ENCODE data around the gene CLEC16A.
"Not testable (repeated sequence)": the region's sequence is repeated elsewhere in the genome, so short reads cannot be mapped to it uniquely, and the experiment has no call there.

Gene CLEC16A

GRCh38 chr16:10939649-10940234 lies 4.6 kb upstream of the CLEC16A start:
- DNase-seq = no peak

- no peak for DNase-seq
Measured at GRCh38 chr16:10940501-10941079, 3.8 kb upstream of the CLEC16A start.

GRCh38 chr16:10941127-10941933 lies 3.0 kb upstream of the CLEC16A start:
- no peak for DNase-seq

- DNase-seq = not testable (repeated sequence)
Measured at GRCh38 chr16:10941935-10942351, 2.4 kb upstream of the CLEC16A start.

- peak; percentile 90 for DNase-seq
Measured at GRCh38 chr16:10942352-10943063, 1.9 kb upstream of the CLEC16A start, which contains the start of gene DEXI. DEXI (minus strand) TSS chr16:10942468; CDS start chr16:10942005, 463 bp downstream.

GRCh38 chr16:10943064-10943353 lies 1.4 kb upstream of the CLEC16A start:
- DNase-seq = no peak

- DNase-seq = no peak
Measured at GRCh38 chr16:10945065-10945787, 862 bp downstream of the CLEC16A start.

GRCh38 chr16:10946308-10946707 lies 1.9 kb downstream of the CLEC16A start:
- DNase-seq = peak; percentile 47

GRCh38 chr16:10947211-10947787 lies 2.9 kb downstream of the CLEC16A start:
- DNase-seq = no peak

GRCh38 chr16:10949424-10949970 lies 5.1 kb downstream of the CLEC16A start:
- peak; percentile 79 for DNase-seq

GRCh38 chr16:10950393-10950792 lies 6.0 kb downstream of the CLEC16A start:
- DNase-seq = peak; percentile 48

- no peak for DNase-seq
Measured at GRCh38 chr16:10951026-10951425, 6.7 kb downstream of the CLEC16A start.

- DNase-seq = no peak
Measured at GRCh38 chr16:10954903-10955302, 10.5 kb downstream of the CLEC16A start.

GRCh38 chr16:10957771-10958482 lies 13.6 kb downstream of the CLEC16A start:
- DNase-seq = peak; percentile 68

GRCh38 chr16:10959161-10959560 lies 14.8 kb downstream of the CLEC16A start:
- no peak for DNase-seq

GRCh38 chr16:10961231-10961630 lies 16.9 kb downstream of the CLEC16A start:
- peak; percentile 92 for DNase-seq

GRCh38 chr16:10964039-10964890 lies 19.9 kb downstream of the CLEC16A start:
- DNase-seq = peak; percentile 81

- DNase-seq = no peak
Measured at GRCh38 chr16:10964891-10965326, 20.5 kb downstream of the CLEC16A start.

GRCh38 chr16:10965440-10966061 lies 21.2 kb downstream of the CLEC16A start:
- no peak for DNase-seq

GRCh38 chr16:10966129-10966528 lies 21.8 kb downstream of the CLEC16A start:
- no peak for DNase-seq
